Stimulated activated CD8-positive, alpha-beta memory T cell treated with anti-CD3 and anti-CD28 coated beads, Interleukin-2, amount 100 ng/mL, for 1 hour (primary cell): ENCODE results near the gene TNFRSF12A.
"Not testable (repeated sequence)": the region's sequence is repeated elsewhere in the genome, so short reads cannot be mapped to it uniquely, and the experiment has no call there.

Experiments
- DNase-seq, 2 donors: peaks; one replicate each; pipeline ENCODE4 v3.0.0-alpha.2; 2020; ENCODE audit warnings: low read depth in 2 of 2

Gene TNFRSF12A

DNA sequence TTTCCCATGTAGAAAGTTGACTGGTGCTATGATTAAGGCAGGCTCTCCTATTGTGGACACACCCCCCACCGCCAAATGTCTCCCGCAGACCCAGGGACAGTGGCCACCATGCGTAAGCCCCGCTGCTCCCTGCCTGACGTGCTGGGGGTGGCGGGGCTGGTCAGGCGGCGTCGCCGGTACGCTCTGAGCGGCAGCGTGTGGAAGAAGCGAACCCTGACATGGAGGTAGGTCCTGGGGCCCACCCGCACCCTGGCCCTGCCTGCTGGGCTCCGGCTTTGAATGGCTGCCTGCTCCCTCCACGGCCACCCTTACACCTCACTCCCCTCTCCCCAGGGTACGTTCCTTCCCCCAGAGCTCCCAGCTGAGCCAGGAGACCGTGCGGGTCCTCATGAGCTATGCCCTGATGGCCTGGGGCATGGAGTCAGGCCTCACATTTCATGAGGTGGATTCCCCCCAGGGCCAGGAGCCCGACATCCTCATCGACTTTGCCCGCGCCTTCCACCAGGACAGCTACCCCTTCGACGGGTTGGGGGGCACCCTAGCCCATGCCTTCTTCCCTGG, 29.8 kb downstream of the TNFRSF12A start:
- DNase-seq: no peak

GRCh38 chr16:3050487-3050886, 30.3 kb downstream of the TNFRSF12A start:
- DNase-seq: no peak

GRCh38 chr16:3051009-3051408, 30.8 kb downstream of the TNFRSF12A start:
- DNase-seq: no peak

DNA sequence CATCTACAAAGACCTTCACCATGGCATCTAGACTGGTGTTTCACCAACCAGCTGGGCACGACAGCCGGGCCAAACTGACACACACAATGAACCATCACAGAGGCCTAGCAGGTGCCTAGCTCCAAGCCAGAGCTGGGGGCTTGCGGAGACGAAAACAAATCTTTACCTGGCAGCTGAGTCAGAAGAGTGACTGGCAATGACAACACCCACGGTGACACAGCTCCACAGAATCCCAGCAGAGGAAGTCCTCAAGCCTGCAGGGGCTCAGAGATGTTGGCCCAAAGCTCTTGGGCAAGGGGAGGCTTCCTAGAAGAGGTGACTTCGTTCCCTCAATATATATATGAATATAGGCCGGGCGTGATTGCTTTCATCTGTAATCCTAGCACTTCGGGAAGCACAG, 31.3 kb downstream of the TNFRSF12A start:
- DNase-seq: no peak

DNA sequence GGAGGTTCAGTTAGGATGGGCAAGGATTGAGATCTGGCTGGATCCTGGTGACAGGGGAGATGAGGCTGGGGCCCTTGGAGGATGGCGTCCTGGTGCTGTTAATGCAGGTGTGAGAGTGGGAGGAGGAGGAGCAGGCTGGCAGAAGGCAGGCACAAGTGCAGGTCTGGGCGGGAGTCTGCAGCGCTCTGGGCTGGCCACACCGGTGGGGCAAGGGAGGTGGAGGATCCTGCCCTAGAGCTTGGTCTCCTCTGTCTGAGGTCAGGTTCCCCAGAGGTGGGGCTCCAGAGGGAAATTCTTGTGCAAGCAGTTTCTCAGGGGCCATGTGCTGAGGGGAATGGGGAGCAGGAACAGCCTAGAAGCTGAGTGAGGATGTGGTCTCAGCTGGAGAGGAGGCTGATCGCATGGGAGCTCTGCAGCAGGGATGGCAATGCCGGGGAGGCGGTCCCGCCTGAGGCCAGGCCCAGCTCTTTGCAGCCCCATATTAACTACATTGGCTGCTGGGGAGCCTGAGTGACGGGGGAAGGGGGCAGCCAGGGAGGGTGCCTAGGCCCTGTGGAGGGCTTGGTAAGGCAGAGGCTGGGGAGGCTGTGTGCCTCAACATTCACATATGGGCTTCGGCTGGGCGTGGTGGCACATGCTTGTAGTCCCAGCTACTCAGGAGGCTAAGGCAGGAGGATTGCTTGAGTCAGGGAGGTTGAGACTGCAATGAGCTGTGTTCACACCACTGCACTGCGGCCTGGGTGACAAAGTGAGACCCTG, 32.6 kb downstream of the TNFRSF12A start:
- DNase-seq: not testable (repeated sequence)

DNA sequence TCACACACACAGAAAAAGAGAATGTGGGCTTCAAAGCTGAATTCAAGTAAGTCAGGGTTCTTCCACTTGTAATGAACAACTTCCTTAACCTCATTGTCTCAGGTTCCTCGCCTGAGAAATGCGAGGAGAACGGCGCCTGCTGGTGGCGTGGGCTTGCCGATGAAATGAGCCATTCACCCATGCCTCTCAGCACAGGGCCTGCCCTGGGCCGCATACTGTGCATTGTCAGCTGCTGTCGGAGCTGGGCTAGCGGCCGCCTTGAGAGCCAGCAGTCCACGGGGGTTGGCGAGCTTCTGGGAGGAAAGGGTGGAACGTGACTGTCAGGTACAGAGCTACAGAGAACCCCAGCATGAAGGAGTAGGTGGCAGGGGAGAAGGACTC, 33.2 kb downstream of the TNFRSF12A start:
- DNase-seq: not testable (repeated sequence)

GRCh38 chr16:3054965-3055733, 35.0 kb downstream of the TNFRSF12A start:
- DNase-seq: no peak

- not testable (repeated sequence) for DNase-seq
These were observed 35.6 kb downstream of the TNFRSF12A start for GRCh38 chr16:3055734-3056115.

GRCh38 chr16:3056336-3057180, 36.4 kb downstream of the TNFRSF12A start:
- no peak for DNase-seq

GRCh38 chr16:3057181-3058138, 37.3 kb downstream of the TNFRSF12A start:
- DNase-seq: no peak

DNA sequence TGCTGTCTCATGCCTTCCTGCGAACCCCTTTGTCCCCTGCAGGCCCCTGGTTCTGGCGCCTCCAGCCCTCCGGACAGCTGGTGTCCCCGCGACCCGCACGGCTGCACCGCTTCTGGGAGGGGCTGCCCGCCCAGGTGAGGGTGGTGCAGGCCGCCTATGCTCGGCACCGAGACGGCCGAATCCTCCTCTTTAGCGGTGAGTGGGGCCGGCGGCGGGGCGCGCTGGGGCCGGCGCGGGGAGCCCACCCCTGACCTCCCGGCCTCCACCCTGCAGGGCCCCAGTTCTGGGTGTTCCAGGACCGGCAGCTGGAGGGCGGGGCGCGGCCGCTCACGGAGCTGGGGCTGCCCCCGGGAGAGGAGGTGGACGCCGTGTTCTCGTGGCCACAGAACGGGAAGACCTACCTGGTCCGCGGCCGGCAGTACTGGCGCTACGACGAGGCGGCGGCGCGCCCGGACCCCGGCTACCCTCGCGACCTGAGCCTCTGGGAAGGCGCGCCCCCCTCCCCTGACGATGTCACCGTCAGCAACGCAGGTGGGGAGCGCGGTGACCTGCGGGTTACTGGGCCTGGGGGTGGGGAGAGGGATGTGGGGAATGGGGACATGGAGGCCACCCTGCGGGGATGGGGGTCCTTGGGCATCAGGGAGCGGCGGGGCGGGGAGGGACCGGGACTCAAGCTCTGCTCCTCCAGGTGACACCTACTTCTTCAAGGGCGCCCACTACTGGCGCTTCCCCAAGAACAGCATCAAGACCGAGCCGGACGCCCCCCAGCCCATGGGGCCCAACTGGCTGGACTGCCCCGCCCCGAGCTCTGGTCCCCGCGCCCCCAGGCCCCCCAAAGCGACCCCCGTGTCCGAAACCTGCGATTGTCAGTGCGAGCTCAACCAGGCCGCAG, 38.2 kb downstream of the TNFRSF12A start:
- DNase-seq: no peak

DNA sequence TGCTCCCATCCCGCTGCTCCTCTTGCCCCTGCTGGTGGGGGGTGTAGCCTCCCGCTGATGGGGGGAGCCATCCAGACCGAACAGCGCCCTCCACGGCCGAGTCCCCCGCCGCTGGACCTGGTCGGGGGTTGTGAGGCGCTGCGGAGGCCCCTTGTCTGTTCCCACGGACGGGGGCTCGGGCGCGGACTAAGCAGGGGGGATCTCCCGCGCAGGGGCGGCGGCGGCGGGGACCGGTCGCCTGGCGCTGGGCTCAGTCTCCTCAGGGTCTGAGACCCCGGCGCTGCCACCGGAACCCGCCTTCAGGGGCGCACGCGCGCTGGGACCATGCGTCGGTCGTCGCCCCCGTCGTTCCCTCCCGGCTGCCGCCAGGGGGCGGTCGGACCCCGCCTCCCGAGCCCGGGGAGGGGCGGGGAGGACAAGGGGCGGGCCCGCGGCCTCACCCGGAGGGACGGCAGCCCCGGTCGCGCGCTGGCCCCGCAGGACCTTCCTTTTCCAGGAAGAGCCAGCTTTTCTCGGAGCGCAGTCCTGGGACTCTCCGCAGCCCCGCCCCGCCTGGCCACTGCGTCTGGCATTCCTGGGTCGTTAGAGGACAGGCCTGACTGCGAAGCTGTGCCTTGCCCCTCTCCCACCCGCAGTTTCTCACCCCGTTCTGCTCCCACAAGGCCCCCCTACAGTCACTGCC, 39.0 kb downstream of the TNFRSF12A start:
- peak; percentile 79 to 84 for DNase-seq

DNA sequence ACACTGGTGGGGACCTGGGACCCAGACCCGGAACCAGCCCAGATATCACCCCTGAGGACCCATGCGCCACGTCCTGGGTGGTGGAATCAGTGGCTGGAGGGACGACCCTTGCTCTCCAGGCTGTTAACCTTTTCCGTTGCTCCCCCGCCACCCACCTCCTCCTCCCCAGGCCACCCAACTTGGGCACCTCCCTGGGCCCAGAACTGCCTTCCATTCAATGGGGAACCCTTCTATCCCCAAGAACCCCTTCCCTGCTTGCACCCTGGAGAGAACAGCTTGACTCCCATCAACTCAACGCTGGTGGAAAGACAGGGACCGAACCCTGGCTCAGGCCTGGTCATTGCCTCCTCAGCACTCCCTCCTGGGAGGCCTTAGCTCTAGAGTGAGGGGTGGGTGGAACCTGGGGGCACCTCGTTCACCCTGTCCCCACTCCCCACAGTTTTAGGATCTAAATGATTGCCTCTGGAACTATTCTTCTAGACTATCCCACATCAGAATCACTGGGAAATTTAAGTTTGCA, 39.6 kb downstream of the TNFRSF12A start:
- DNase-seq: no peak

DNA sequence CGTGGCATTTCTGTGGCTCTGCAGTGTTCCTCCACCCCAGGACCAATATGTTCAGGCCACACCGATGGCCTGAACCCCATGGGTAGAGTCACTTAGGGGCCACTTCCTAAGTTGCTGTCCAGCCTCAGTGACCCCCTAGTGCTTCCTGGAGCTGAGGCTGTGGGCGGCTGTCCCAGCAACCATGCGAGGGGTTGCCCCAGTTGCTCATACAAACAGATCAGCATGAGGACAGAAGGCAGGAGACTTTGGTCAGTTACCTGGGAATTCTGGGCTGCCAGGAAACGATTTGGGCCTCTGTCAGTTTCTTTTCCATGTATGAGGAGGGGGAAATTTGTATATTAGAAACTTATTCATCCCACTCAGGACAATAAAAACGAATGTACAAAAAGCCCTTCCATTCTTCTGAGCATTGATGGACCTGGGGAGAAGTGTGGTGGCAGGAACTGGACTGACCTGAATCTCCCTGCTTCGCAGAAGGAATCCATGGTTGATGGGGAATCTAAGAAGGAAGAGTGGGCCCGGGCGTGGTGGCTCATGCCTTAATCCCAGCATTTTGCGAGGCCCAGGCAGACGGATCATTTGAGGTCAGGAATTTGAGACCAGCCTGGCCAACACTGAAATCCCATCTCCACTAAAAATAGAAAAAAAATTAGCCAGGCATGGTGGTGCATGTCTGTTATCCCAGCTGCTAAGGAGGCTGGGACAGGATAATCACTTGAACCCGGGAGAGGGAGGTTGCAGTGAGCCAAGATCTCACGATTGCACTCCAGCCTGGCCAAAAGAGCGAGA, 40.4 kb downstream of the TNFRSF12A start:
- DNase-seq: no peak

DNA sequence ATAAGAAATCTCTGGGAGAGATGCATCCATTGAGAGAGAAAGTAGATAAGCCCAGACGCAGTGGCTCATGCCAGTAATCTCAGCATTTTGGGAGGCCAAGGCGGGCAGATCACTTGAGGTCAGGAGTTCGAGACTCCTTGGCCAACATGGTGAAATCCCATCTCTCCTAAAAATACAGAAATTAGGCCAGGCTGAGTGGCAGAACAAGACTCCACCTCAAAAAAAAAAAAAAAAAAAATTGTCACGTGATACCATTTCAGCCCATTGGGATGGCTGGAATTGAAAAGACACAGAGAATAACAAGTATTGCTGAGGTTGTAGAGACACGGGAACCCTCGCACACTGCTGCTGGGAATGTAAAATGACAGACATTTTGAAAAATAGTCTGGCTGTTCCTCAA, 42.4 kb downstream of the TNFRSF12A start:
- DNase-seq: no peak

GRCh38 chr16:3063625-3064386, 43.6 kb downstream of the TNFRSF12A start:
- no peak for DNase-seq

- DNase-seq: peak; percentile 38 to 54
These were observed 45.0 kb downstream of the TNFRSF12A start, which contains the start of gene IL32 for GRCh38 chr16:3065069-3065741. IL32 (plus strand) TSS chr16:3065640; CDS start chr16:3065812, 172 bp downstream.
